ENCODE measurements around the gene RPL41.
"Not testable (repeated sequence)": the region's sequence is repeated elsewhere in the genome, so short reads cannot be mapped to it uniquely, and the experiment has no call there.

RPL41 gene

GRCh38 chr12:56116267-56117081 is at the start of gene RPL41:
Gene RPL41 (plus strand): TSS chr12:56116633.
- DNase-seq (ENCODE audit: low read depth): peak; percentile 77
- TF ChIP-seq CTCF (IDR thresholded peaks at IDR 0.05; ENCODE audit: control insufficient read depth, extremely low read depth, insufficient read depth): 0 out of 2 replicates have a peak, but pooled peaks have one; percentile 1

GRCh38 chr12:56071648-56072047 is 44.8 kb upstream of the RPL41 start:
- no peak for TF ChIP-seq CTCF (IDR thresholded peaks at IDR 0.05; ENCODE audit: control insufficient read depth, extremely low read depth, insufficient read depth)
- H3K4me3 ChIP-seq (ENCODE audit: low read depth, low read length): no peak overlapping the region
- no peak for DNase-seq (ENCODE audit: low read depth)

More at GRCh38 chr12:56116267-56117081, at the start of gene RPL41:
- peak within 1 kb of the TSS; percentile 96 for H3K4me3 ChIP-seq (ENCODE audit: low read depth, low read length)

GRCh38 chr12:56074396-56074795 is 42.0 kb upstream of the RPL41 start:
- no peak overlapping the region for H3K4me3 ChIP-seq (ENCODE audit: low read depth, low read length)
- no peak for DNase-seq (ENCODE audit: low read depth)
- TF ChIP-seq CTCF (IDR thresholded peaks at IDR 0.05; ENCODE audit: control insufficient read depth, extremely low read depth, insufficient read depth): no peak

GRCh38 chr12:56077966-56078365 is 38.5 kb upstream of the RPL41 start:
- not testable (repeated sequence) for DNase-seq (ENCODE audit: low read depth); H3K4me3 ChIP-seq (ENCODE audit: low read depth, low read length)

- H3K4me3 ChIP-seq (ENCODE audit: low read depth, low read length): no peak overlapping the region; the same call in 1 of the 2 replicates
- no peak for DNase-seq (ENCODE audit: low read depth)
- no peak for TF ChIP-seq CTCF (IDR thresholded peaks at IDR 0.05; ENCODE audit: control insufficient read depth, extremely low read depth, insufficient read depth)
Measured at GRCh38 chr12:56078427-56078826, 38.0 kb upstream of the RPL41 start.

- peak; percentile 86 for TF ChIP-seq CTCF (IDR thresholded peaks at IDR 0.05; ENCODE audit: control insufficient read depth, extremely low read depth, insufficient read depth)
- DNase-seq (ENCODE audit: low read depth): peak; percentile 78
Measured at GRCh38 chr12:56078931-56079722, 37.3 kb upstream of the RPL41 start.

More at GRCh38 chr12:56078931-56079722, 37.3 kb upstream of the RPL41 start:
- H3K4me3 ChIP-seq (ENCODE audit: low read depth, low read length): peak overlapping the region; percentile 97

Data from LNCaP clone FGC (cell line).